GM23338 (cell line): ENCODE measurements around the gene KCNMB2.

Experiments used
- POLR2AphosphoS5 ChIP-seq: IDR thresholded peaks from 2 replicates; pipeline ENCODE4 v1.6.1; 2016; ENCODE audit warnings: antibody characterized with exemption, low read depth
- TF ChIP-seq, protein P1 (sequence below), 2 experiments: fragments of 200-600 bp in 1 of 2; sonication (generic) in 1 of 2; conservative IDR thresholded peaks; 2 replicates each; pipeline versions ENCODE4 v1.5.1 to v1.6.1; 2016 to 2017; ENCODE audit warnings: antibody characterized with exemption in 2 of 2, low read depth in 2 of 2, mild to moderate bottlenecking in 2 of 2, moderate library complexity in 1 of 2
- TF ChIP-seq, protein P2 (sequence below): IDR thresholded peaks from one replicate; pipeline ENCODE4 v1.6.1; 2018; ENCODE audit warnings: antibody characterized with exemption; ENCODE audit not compliant: unreplicated experiment

DNA sequence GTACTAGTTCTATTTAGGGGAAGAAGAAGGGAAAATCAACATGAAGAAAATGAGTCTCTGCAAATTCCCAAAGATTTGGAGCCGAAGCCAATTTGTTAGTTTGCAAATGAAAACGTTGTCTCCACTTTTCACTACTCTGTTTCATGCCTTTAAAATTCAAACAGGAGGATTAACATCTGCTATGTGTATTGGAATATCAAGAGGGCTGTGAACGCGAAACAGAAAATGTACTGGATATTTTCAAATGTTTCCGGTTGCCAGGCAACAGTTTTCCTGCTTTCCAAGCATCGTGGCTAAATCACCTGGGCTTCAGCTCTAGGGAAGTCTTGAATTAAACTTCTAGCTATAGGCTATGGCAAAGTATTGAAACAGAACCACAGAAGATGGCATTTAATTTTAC, 172.8 kb downstream of the KCNMB2 start:
- TF ChIP-seq, protein P1, sequence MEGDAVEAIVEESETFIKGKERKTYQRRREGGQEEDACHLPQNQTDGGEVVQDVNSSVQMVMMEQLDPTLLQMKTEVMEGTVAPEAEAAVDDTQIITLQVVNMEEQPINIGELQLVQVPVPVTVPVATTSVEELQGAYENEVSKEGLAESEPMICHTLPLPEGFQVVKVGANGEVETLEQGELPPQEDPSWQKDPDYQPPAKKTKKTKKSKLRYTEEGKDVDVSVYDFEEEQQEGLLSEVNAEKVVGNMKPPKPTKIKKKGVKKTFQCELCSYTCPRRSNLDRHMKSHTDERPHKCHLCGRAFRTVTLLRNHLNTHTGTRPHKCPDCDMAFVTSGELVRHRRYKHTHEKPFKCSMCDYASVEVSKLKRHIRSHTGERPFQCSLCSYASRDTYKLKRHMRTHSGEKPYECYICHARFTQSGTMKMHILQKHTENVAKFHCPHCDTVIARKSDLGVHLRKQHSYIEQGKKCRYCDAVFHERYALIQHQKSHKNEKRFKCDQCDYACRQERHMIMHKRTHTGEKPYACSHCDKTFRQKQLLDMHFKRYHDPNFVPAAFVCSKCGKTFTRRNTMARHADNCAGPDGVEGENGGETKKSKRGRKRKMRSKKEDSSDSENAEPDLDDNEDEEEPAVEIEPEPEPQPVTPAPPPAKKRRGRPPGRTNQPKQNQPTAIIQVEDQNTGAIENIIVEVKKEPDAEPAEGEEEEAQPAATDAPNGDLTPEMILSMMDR (conservative IDR thresholded peaks at IDR 0.05; ENCODE audit: low read depth in 2 of 2), result no peak
- TF ChIP-seq, protein P2, sequence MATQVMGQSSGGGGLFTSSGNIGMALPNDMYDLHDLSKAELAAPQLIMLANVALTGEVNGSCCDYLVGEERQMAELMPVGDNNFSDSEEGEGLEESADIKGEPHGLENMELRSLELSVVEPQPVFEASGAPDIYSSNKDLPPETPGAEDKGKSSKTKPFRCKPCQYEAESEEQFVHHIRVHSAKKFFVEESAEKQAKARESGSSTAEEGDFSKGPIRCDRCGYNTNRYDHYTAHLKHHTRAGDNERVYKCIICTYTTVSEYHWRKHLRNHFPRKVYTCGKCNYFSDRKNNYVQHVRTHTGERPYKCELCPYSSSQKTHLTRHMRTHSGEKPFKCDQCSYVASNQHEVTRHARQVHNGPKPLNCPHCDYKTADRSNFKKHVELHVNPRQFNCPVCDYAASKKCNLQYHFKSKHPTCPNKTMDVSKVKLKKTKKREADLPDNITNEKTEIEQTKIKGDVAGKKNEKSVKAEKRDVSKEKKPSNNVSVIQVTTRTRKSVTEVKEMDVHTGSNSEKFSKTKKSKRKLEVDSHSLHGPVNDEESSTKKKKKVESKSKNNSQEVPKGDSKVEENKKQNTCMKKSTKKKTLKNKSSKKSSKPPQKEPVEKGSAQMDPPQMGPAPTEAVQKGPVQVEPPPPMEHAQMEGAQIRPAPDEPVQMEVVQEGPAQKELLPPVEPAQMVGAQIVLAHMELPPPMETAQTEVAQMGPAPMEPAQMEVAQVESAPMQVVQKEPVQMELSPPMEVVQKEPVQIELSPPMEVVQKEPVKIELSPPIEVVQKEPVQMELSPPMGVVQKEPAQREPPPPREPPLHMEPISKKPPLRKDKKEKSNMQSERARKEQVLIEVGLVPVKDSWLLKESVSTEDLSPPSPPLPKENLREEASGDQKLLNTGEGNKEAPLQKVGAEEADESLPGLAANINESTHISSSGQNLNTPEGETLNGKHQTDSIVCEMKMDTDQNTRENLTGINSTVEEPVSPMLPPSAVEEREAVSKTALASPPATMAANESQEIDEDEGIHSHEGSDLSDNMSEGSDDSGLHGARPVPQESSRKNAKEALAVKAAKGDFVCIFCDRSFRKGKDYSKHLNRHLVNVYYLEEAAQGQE, result no peak
- no peak for TF ChIP-seq POLR2AphosphoS5
